Embryonic facial prominence (tissue), 1 donor: ENCODE results near the gene TMEM181.
"Not testable (repeated sequence)": the region's sequence is repeated elsewhere in the genome, so short reads cannot be mapped to it uniquely, and the experiment has no call there.

ENCODE experiments used
- DNase-seq: peaks from one replicate; pipeline ENCODE4 v3.0.0-alpha.2; 2016; ENCODE audit errors: extremely low spot score

Gene TMEM181

GRCh38 chr6:158536891-158537798, 22.7 kb upstream of the TMEM181 start:
- DNase-seq, result no peak

GRCh38 chr6:158538741-158539140, 21.1 kb upstream of the TMEM181 start:
- no peak for DNase-seq

GRCh38 chr6:158539413-158539812, 20.5 kb upstream of the TMEM181 start:
- no peak for DNase-seq

GRCh38 chr6:158539881-158540280, 20.0 kb upstream of the TMEM181 start:
- no peak for DNase-seq

DNA sequence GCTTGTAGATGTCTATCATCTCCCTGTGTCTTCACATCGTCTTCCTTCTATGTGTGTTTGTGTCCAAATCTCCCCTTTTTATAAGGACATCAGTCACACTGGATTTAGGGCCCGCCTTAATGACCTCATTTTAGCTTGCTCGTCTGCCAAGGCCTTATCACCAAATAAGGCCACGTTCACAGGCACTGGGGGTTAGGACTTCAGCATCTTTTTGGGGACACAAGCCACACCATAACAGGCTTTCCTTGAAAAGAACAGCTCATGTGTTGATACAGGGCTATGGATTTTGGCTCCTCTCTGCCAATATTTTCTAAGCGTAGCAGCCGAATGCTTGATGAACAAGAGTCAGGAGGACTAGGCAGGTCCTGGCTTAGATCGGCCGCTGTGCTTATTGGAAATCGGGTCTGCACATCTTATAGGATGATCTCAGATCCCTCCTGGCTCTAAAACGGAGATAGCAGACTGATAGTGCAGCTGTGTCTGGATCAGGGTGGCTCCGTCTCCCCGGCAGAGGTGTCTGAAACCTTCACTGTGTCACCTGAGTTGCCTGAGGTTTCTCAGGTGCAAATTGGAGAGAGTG, 16.2 kb upstream of the TMEM181 start:
- no peak for DNase-seq

- no peak for DNase-seq
These were observed 15.5 kb upstream of the TMEM181 start for GRCh38 chr6:158544428-158544827.

- DNase-seq, result no peak
These were observed 14.6 kb upstream of the TMEM181 start for GRCh38 chr6:158545043-158545966.

- DNase-seq, result no peak
These were observed 11.3 kb upstream of the TMEM181 start for GRCh38 chr6:158548418-158549161.

DNA sequence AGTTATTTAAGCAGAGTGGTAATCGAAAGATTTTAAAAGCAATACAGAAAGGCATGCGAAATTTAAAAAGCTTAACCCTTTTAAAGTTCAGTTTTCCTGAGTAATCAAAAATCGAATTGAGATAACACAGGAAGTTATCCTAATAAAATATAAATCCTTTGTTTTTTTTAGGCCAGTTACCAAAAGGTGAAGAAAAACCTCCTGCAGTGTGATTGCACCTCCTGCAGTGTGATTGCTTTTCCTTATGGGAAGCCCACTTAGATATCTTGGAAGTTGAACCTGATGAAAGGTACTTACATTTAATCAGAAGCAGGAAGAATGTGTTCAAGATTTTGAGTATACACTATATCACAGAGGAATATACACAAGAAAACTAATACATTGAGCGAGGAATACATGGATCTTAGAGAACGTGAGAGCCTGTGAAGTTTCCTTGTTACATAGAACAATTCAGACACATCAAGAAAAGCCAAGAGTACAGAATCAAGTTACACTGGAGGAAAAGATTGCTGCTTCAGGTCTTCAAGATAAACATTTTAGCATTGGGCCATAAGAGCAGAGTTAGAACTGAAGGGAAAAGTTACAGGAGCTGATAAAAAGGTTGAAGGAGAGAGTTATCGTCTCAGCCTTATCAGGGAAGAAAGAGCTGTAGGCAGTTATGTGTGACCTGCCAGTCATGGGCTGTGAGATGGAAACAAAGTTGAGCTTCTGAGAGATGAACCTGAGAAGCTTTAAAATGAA, 7.7 kb upstream of the TMEM181 start:
- DNase-seq, result no peak

DNA sequence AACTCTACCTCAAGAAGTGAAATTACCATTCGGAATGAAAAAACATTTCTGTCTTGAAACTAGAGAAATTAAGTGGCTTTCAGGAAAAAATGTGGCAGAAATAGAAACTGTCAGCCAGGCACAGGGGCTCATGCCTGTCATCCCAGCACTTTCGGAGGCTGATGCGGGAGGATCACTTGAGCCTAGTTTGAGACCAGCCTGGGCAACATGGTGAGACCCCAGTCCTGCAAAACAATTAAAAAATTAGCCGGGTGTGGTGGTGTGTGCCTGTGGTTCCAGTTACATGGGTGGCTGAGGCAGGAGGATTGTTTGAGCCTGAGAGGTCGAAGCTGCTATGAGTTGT, 7.1 kb upstream of the TMEM181 start:
- no peak for DNase-seq

- DNase-seq, result no peak
These were observed 5.1 kb upstream of the TMEM181 start for GRCh38 chr6:158554611-158555361.

DNA sequence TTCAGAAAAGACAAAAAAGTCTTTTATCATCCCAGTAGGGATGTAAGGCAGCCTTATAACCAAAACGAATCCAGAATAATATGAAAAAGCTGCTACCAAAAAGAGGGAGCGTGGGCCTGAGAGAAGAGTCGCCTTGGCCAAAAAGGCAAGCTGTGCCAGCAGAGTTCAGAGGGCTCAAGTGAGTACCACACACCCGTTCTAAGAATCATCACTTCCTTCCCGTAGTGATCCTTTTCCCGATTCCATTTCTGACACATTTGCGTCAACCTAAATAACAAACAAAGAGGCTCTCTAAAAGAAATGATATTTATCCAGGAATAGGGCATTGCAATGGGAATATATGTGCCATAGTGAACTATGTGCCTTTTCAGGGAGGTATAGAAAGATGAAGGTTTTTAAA, 3.8 kb upstream of the TMEM181 start:
- no peak for DNase-seq

DNA sequence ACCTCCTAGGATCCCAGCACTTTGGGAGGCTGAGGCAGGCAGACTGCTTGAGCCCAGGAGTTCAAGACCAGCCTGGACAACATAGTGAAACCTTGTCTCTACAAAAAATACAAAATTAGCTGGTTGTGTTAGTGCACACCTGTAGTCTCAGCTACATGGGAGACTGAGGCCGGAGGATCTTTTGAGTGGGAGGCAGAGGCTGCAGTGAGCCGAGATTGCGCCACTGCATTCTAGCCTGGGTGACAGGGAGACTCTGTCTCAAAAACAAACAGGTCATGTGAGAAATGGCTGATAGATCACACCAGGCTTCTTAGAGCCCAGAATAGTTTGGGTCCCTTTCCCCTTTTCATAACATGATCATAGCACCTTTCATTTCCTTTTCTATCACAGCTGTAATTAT, 2.8 kb upstream of the TMEM181 start:
- DNase-seq, result not testable (repeated sequence)

DNA sequence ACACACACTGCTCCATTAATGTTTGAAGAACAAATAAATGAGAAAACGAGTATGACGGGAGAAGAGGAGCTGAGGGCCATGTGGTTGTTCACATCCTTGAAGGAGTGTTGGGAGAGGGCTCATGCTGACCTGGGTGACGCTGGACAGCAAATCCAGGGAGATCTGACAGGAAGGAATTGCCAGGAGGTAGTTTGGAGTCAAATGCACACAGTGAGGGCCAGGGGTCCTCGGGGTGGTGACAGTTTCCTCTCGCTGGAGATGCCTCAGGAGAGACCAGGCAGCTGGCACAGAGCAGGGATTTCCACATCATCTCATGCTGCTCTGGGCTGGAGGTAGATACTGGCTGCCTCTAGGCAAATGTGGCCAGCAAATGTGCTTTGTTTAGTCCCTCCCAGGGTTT, 2.0 kb upstream of the TMEM181 start:
- DNase-seq, result no peak

GRCh38 chr6:158558415-158559306, 1.2 kb upstream of the TMEM181 start:
- no peak for DNase-seq

DNA sequence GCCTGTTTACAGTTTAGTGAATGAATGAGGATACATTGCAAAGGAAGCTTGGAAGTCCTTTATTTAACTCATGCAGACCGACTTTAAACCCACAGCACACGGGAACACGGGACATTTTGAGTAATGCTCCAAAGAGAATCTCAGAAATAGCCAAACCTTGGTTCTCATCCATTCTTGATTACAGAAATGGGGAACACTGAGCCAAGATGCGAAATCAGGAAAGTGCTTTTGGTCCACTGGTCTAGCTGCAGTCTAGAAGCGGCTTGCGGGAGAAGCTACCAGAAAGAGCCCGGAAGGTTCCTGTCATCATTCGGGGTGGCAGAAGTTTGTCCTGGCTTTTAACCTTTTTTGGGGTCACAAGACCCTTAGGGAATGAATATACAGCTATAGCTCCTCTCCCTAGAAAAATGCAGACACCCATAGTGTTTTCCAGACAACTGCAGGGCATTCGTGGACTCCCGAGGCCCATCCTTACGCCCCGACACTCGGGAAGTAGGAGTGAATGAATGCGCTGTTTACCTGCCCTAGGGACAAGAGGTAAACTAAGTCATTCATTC, 475 bp upstream of the TMEM181 start:
- DNase-seq, result no peak

GRCh38 chr6:158560836-158561320, 987 bp downstream of the TMEM181 start:
- no peak for DNase-seq

DNA sequence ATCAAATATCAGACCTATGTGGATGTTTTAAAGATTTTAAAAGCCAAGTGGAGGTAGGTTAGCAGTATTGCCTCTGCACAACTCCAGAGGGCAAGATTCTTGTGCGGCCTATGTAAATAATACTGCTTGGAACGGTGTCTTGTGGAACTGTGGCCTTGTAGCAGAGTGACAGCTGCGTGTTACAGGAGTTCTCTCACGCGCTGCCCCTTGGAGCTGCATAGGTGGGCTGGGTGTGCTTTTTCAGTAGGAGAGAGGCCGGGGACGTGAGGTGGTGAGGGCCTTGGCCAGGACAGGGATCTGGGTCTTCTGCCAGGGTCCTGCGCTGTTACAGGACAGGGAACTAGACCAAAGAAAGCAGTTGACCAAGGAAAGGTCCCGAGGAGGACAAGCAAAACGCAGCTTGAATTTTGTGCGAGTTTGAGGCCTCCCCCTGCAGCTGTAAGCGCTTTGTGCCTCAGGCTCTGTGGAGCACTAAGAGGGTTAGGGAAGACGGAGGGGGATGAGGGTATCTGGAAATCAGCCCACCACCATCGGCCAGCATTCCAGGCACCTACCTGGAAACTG, 1.5 kb downstream of the TMEM181 start:
- no peak for DNase-seq
